ENCODE data around the gene FAM78B. TPM values are rescaled to one million over a fixed set of nuclear protein-coding genes. Genes with fewer than 3 reads are reported as not detected.
A peak's percentile ranks its signal among the peaks of the same experiment; 100 is the strongest.

Gene FAM78B
- polyA plus RNA-seq, 3 donors, result not detected

DNA sequence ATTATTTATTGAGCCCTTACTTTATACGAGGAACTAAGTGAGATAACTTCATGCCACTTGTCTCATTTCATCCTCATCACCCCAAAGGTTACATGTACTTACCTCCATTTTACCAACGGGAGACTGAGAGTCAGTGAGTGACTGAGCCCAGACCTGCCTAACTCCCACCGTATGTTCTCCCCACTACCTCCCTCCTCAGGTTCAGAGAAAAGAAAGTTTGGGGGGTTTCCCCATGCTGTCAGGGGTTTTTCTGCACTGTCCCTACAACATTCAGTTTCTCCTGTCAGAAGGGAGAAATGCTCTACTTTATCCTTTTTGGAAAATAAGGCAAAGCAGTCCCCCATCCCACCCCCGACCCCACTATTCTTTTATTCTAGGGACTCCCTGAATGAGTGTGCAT lies 32.9 kb downstream of the FAM78B start:
- TF ChIP-seq, protein P1, sequence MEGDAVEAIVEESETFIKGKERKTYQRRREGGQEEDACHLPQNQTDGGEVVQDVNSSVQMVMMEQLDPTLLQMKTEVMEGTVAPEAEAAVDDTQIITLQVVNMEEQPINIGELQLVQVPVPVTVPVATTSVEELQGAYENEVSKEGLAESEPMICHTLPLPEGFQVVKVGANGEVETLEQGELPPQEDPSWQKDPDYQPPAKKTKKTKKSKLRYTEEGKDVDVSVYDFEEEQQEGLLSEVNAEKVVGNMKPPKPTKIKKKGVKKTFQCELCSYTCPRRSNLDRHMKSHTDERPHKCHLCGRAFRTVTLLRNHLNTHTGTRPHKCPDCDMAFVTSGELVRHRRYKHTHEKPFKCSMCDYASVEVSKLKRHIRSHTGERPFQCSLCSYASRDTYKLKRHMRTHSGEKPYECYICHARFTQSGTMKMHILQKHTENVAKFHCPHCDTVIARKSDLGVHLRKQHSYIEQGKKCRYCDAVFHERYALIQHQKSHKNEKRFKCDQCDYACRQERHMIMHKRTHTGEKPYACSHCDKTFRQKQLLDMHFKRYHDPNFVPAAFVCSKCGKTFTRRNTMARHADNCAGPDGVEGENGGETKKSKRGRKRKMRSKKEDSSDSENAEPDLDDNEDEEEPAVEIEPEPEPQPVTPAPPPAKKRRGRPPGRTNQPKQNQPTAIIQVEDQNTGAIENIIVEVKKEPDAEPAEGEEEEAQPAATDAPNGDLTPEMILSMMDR (IDR thresholded peaks at IDR 0.05), result no peak
- Histone ChIP-seq H3K9ac (ENCODE audit: insufficient read depth, low read length, poor library complexity, severe bottlenecking) (no peak overlapping the region), H3K79me2 (ENCODE audit: insufficient read depth, low read length) (no peaks in the 10 kb centered on the region), H2AFZ (ENCODE audit: insufficient read depth, low read depth, low read length, poor library complexity, severe bottlenecking) (no peak overlapping the region), H3K9me3 (replicated peaks in 1 of 2; ENCODE audit: control insufficient read depth in 1 of 2, insufficient read depth in 1 of 2, low read length in 2 of 2) (no peaks in the 10 kb centered on the region), H3K4me2 (replicated peaks; ENCODE audit: extremely low read depth, low read length, poor library complexity, severe bottlenecking) (no peak overlapping the region), H3K27me3 (ENCODE audit: control insufficient read depth in 2 of 2, insufficient read depth in 2 of 2, low read length in 2 of 2) (peaks cover 0 to 2% of the 10 kb centered on the region in 2 donors), H3K4me1 (ENCODE audit: control insufficient read depth in 1 of 2, insufficient read depth in 2 of 2, low read length in 2 of 2) (no peaks in the 10 kb centered on the region), H3K27ac (ENCODE audit: low read depth in 1 of 2, low read length in 2 of 2) (no peak overlapping the region), H3K4me3 (replicated peaks in 1 of 3; ENCODE audit: low read depth in 2 of 3, low read length in 3 of 3) (no peak overlapping the region), H3K36me3 (replicated peaks in 1 of 2; ENCODE audit: control insufficient read depth in 1 of 2, insufficient read depth in 2 of 2, low read length in 2 of 2) (no peaks in the 10 kb centered on the region), H4K20me1 (ENCODE audit: insufficient read depth, low read length) (no peaks in the 10 kb centered on the region)
- intact Hi-C loops (cut with micrococcal nuclease), result no loop called here
- no peak overlapping the region for H3K27ac Mint-ChIP-seq
- H3K9me3 Mint-ChIP-seq, result peaks cover 0 to 6% (median 2%) of the 10 kb centered on the region in 7 donors
- H3K4me1 Mint-ChIP-seq, result no peaks in the 10 kb centered on the region
- DNase-seq, result no peak
- H3K27me3 Mint-ChIP-seq (ENCODE audit: low read depth in 3 of 3), result peaks cover 0 to 7% (median 2%) of the 10 kb centered on the region in 3 donors
- no CpG with 5 or more reads among the region's 4 CpGs for WGBS (ENCODE audit: insufficient coverage)
- H3K4me3 Mint-ChIP-seq, result no peak overlapping the region
- H3K36me3 Mint-ChIP-seq, result no peaks in the 10 kb centered on the region

DNA sequence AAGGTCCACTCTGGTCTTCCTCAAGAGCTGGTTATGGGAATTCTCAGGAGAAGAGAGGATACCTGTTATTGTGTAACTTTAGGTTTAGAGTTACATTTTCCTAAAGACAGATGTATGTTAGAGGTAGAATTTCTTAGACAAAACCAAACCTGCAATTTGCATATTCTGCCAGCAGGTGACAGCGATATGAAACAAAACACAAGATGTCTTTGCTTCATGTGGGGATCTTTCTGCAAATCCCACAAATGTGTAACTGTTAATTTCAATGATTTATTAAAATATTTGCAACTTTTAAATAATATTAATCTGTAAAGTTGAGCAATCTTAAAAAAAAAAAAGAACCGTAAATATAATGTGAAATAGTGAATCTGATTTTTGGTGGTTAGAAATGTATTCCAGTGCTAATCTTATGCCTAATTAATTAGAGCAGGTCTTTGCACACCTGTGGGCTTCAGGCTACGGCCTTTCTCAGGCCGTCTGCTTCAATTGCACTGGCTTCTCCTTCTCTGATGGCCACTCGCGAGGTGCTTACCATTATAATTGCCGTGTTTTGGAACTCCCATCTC lies 33.4 kb downstream of the FAM78B start:
- TF ChIP-seq, protein P1 (IDR thresholded peaks at IDR 0.05), result peak; percentile 39
- intact Hi-C loops (cut with micrococcal nuclease), result no loop called here

More for the DNA sequence above, 33.4 kb downstream of the FAM78B start:
- Mint-ChIP-seq H3K4me3 (no peak overlapping the region), H3K4me1 (no peaks in the 10 kb centered on the region), H3K9me3 (peaks cover 0 to 6% (median 2%) of the 10 kb centered on the region in 7 donors), H3K27me3 (ENCODE audit: low read depth in 3 of 3) (peaks cover 2 to 7% (median 4%) of the 10 kb centered on the region in 3 donors), H3K36me3 (no peaks in the 10 kb centered on the region), H3K27ac (peak overlapping the region in 1 of 7 donors; percentile 17)
- H4K20me1 ChIP-seq (ENCODE audit: insufficient read depth, low read length), result no peaks in the 10 kb centered on the region
- DNase-seq, result no peak
- H3K4me2 ChIP-seq (replicated peaks; ENCODE audit: extremely low read depth, low read length, poor library complexity, severe bottlenecking), result no peak overlapping the region
- 96% methylated on average over 5 of the region's 7 CpGs for WGBS (ENCODE audit: insufficient coverage)
- H3K4me3 ChIP-seq (replicated peaks in 1 of 3; ENCODE audit: low read depth in 2 of 3, low read length in 3 of 3), result no peak overlapping the region
- H2AFZ ChIP-seq (ENCODE audit: insufficient read depth, low read depth, low read length, poor library complexity, severe bottlenecking), result no peak overlapping the region
- peaks cover 0 to 2% of the 10 kb centered on the region in 2 donors for H3K27me3 ChIP-seq (ENCODE audit: control insufficient read depth in 2 of 2, insufficient read depth in 2 of 2, low read length in 2 of 2)
- no peaks in the 10 kb centered on the region for H3K79me2 ChIP-seq (ENCODE audit: insufficient read depth, low read length)
- no peak overlapping the region for H3K27ac ChIP-seq (ENCODE audit: low read depth in 1 of 2, low read length in 2 of 2)
- no peaks in the 10 kb centered on the region for H3K36me3 ChIP-seq (replicated peaks in 1 of 2; ENCODE audit: control insufficient read depth in 1 of 2, insufficient read depth in 2 of 2, low read length in 2 of 2)
- H3K4me1 ChIP-seq (ENCODE audit: control insufficient read depth in 1 of 2, insufficient read depth in 2 of 2, low read length in 2 of 2), result no peaks in the 10 kb centered on the region
- no peak overlapping the region for H3K9ac ChIP-seq (ENCODE audit: insufficient read depth, low read length, poor library complexity, severe bottlenecking)
- H3K9me3 ChIP-seq (replicated peaks in 1 of 2; ENCODE audit: control insufficient read depth in 1 of 2, insufficient read depth in 1 of 2, low read length in 2 of 2), result no peaks in the 10 kb centered on the region
